KBM-7 (cell line): ENCODE measurements around the gene KLHDC3.
A peak's percentile ranks its signal among the peaks of the same experiment; 100 is the strongest.

Experiments used
- DNase-seq: peaks from one replicate; pipeline ENCODE4 v3.0.0-alpha.2; 2015
- in situ Hi-C: fragments of 300-500 bp; cut with MboI; formaldehyde crosslinking; loops from 2 replicates; pipeline ENCODE4 v1.14.3; 2020; ENCODE audit warnings: low sequenced_read_pairs, low pct_unique_long_range_greater_than_20kb, mixed read lengths

Gene KLHDC3

DNA sequence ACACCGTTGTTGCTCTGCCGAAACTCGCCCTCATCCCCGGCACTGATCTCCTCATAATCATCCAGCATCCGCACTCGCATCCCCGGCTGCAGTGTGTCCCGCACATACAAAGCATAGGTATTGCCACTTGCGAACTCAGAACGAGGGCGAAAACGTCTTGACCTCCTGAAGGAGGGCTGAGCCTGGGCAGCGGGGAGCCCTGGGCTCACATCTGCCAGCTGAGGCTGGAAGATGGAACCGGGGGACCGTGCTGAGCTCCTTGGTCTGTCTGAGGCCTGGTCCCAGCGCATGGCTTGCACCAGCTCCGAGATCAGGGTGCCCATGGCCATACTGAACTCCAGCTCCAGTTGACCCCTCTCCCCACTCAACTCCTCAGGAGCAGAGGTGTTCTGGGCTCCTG, 36.9 kb downstream of the KLHDC3 start:
- no peak for DNase-seq
- in situ Hi-C loops = no loop called here

DNA sequence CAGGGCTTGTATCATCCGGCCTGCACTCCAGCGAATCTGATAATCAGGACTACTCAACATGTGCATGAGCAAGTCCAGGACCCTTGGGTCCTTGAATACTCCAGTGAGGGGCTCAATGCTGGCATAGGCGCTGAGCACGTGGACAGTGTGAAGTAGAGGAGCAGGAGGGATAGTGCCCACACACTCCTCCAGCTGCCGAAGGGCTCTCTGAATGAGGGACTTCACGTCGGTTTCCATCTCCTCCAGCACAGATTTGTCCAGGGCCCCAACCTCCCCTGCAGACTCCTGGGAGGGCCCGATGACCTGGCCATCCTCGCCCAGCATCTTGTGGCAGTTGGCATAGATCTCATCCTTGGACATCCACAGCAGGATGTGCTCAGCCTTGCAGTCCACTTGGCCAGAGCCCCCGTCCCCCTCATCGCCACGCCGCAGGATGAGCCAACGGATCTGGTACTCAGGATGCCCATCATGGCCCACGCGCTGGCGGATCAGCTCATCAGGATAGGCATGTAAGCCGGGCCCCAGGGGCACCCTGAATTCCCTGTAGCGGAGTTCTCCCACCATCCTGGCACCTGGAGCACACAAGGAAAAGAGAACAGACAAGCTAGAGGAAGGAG, 38.3 kb downstream of the KLHDC3 start:
- no peak for DNase-seq
- in situ Hi-C loops = no loop called here

DNA sequence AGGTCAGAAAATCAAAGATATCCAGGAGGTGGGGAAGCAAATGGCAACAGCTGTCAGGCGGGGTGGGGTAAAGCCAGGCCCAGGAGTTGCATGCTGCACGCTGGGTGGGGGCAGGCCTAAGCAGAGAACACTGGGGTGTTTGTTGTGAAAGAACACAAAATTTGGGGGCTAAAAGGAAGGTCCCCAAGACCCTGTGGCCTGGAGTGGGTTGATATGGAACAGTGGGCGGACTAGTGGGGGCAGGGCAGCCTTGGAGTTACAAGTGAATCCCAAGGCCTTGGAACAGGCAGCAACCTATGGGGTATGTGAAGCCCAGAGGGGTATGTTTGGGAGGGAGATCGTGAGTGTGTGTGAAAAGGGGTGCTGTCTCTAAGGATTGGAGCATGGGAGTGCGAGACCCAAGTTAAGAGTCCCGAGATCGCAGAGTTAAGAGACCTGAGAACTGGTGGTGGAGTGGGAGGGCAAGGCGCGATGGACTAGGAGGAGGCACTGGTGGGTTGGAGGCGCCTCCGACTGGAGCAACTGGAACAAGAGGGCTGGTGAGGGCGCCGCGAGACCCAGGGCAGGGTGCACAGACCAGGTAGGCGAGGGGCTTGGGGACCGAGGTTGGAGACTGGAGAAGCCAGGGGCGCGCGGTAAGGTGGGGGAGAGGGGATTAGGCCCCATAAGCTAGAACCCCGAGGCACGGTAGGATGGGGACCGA, 38.9 kb downstream of the KLHDC3 start:
- in situ Hi-C loops = no loop called here
- DNase-seq = no peak

DNA sequence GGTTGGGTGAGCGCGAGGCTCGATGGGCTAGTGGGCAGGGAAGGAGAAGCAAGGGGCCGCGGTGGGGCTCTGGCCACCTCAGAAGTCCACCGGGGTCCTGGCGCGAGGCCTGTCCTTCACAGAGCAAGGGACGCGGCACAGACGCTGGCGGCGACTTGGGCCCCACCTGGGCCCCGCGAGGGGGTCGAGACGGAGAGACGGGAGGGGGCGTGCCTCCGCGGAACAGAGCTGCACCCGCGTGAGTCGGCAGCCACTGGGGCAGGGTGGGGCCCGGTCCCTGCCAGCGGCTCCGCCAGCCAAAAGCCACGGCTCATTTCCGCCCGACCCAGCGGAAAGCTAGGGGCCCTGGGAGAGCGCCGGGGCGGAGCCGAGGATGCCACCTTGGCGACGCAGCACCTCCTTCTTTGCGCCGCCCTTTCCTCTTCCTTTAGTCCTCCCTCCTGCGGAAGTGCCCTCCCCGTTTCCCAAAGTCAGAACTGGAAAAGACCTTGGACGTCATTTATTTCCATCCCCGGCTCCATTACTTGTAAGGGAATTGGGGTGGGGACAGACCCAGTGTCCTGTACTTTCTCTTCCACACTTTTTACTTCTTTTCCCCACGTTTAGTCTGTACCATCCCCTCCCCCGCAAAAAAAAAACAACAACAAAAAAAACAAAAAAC, 39.6 kb downstream of the KLHDC3 start, which contains the start of gene CUL7:
CUL7 (minus strand) TSS at position 307 of the 661 bp plus-strand sequence. CDS start 1,063 bp downstream, outside the sequence.
- DNase-seq = peak; percentile 95
- in situ Hi-C loops = no loop called here

DNA sequence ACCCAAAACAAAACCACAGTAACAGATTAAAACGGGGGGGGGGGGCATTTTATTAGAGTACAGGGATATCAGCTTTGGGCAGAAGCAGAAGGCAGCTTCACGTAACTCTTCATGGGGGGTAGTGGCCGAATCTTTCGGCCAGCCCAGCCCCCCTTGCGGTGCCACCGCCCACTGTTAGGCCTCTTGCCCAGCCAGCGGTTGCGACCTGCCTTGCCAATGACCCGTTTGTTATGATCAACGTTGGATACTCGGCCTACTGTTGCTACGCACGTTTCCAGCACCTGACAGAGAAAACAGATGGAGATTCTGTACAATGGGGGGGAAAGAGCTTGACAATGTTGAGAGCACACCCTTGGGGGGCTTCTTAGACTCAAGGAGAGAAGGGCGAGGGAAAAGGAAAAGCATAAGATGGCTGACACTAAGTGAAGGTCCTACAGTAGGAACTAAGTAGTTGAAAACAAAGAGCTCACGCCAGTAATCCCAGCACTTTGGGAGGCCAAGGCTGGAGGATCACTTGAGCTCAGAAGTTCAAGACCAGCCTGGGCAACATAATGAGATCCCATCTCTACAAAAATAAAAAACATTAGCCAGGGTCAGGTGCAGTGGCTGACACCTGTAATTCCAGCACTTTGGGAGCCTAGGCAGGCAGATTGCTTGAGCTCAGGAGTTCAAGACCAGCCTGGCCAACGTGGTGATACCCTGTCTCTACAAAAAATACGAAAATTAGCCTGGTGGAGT, 40.3 kb downstream of the KLHDC3 start:
- DNase-seq = no peak
- in situ Hi-C loops = no loop called here

DNA sequence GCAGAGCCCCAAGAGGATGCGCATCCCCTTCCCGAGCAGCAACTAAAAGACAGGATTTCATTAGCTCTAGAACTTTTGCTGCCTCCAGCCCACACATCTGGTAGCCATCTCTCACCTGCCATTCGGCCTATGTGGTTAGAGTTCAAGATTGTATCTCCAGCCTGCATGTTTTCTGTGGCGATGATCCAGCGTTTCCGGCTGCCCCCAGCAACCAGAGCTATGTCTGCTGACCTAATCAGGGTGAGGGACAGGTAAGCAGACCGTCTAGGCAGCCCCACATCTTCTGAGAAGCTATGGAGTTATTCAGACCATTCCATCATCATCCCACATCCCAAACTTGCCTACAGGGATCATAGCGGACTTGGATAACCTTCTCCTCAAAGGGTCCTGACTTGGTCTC, 41.9 kb downstream of the KLHDC3 start:
- in situ Hi-C loops = no loop called here
- DNase-seq = no peak

DNA sequence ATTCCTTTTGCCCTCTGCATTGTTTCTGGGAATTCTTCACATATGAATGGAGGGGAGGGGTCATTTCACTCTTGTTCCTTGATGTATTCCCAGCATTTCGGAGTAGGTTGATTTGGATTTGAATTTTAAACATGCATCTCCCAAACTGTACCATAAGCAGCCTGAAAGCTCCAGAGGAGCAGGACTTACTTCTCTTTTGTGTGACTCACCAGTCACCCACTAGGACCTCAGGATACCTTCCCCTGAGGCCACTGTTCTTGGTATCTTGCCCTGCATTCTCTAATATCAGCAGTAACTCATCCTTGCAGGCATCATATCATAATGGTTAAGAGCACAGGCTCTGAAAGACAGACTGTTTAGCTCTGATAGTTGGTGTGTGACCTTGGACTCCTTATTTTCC, 44.5 kb downstream of the KLHDC3 start:
- DNase-seq = no peak
- in situ Hi-C loops = no loop called here

DNA sequence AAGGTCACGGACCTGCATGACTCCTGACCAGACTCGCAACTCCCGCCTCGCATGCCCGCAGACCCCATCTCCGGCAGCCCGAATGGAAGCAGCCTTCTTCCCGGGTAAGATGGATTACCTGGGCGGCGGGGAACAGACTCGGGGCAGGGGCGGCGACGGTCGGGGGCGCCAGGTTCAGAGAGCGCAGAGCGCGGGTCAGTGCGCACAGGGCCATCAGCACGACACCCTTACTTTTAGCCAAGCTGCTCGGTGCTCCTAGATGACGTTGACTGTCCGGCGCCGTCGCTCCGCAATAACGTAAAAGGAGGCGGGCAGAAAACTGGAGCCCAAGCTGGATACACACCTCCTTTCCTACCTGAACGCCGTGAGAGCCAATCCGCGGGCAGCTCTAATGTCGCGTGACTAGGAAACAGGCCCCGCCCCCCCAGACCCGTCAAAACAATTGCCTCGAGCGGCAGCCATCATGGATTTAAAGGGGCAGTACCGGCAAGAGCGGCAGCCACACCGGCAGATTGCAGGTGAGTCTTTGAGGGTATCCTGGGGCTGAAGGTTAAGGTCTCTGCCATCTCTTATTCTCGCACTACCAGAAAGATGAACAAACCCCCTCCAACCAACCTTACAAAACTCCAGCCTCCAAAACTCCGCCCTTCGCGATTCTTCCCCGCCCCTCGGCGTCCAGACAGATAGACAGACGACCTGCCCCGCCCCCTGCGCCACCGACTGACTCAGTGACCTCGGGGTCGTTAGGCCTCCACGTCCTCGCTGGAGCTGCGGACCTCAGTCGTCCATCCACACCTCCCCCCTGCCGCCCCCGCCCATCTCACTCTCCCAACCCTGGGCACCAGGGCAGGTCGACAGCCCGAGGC, 45.4 kb downstream of the KLHDC3 start, which contains the start of the genes KLC4 and MRPL2:
KLC4 (plus strand) TSS at position 464 of the 866 bp plus-strand sequence. CDS start 1,705 bp downstream, outside the sequence.
MRPL2 (minus strand) TSS at position 267 of the 866 bp plus-strand sequence; CDS start at position 214, 53 bp downstream.
- in situ Hi-C loops = no loop called here
- peak; percentile 99 for DNase-seq

DNA sequence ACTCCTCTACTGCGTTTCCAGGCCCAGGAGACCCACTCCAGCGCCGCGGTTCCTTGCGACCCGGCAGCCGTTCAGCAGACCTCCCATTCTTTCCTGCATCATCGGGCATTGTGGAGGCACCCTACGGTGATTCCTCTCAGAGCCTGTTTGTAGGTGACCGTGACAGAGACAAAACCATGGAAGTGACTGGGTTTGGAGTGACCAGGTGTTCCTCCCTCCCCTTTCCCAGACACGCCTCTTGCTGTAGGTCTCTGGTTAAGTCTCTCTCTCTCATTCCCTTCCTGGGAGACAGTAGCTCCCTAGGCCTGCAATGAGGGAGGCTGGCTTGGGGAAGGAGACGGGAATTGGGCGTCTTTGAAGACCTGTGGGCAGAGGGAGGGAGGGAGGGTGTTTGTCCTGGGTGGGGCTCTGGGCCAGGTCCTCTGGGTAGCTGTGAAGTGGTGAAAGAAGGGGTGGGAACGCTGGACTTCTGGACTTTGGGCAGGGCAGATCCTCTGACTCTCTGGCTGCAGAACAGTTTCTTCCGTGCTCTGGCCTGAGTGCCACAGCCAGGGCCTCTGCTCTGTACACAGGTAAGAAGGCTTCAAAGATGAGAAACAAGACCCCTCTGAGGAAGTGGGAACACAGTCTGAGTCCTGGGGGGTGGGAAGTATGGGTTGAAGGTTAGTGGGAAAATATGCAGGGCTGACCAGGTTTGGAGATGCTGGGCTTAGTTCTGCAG, 46.1 kb downstream of the KLHDC3 start:
- in situ Hi-C loops = no loop called here
- DNase-seq = no peak

DNA sequence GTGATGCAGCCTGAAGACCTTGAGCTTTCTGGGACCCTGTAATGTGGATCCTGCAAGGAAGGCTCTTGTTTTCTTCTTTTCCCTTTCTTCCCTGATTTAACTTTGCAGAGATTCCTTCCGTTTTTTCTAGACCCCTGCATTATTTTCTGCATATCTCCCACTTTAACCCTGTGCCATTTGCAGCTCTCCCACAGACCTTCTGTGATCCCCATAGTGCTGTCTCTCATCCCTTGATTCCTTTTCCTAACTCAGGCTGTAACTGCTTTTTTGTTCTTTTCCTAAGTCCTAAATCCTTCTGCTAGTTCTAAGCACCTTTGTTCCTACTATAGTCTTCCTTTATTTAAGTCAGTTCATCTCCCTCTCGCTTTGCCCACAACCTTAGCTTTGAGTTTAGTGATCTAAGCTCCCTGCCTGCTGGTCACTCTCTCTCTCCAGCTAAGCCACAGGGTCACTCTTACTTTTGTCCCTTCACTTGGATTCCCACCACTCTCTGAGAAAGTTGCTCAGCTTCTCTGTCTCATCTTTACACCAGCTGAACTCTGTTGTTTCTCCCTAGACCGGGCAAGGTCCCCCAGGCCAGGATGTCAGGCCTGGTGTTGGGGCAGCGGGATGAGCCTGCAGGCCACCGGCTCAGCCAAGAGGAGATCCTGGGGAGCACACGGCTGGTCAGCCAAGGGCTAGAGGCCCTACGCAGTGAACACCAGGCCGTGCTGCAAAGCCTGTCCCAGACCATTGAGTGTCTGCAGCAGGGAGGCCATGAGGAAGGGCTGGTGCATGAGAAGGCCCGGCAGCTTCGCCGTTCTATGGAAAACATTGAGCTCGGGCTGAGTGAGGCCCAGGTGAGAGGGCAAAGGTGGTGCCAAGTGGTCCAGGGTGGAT, 46.9 kb downstream of the KLHDC3 start:
- in situ Hi-C loops = no loop called here

DNA sequence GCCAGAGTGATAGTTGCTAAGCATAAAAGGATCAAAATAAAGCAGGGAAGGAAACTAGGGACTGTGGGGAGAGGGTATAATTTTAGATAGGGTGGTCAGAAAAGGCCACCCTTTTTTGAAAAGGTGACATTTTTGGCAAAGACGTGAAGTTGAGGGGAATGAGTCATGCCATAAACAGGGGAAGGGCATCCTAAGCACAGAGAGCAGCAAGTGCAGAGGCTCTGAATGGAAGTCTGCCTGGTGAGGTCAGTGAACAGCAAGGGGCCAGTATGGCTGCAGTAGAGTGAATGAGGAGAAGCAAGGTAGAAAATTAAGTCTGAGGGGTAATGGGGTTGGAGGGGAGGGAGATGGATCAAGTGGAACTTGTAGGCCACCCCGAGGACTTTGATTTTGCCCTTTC, 47.8 kb downstream of the KLHDC3 start:
- in situ Hi-C loops = no loop called here
- DNase-seq = no peak

More for the DNA sequence above, 46.9 kb downstream of the KLHDC3 start:
- no peak for DNase-seq

DNA sequence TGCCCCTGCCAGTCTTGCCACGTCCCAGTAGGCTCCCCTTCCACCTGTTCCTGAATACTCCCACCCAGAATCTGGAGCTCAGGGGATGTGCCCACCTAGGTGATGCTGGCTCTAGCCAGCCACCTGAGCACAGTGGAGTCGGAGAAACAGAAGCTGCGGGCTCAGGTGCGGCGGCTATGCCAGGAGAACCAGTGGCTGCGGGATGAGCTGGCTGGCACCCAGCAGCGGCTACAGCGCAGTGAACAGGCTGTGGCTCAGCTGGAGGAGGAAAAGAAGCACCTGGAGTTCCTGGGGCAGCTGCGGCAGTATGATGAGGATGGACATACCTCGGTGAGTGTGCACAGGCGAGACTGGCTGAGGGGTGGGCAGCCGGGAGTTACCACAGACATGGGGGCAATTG, 48.8 kb downstream of the KLHDC3 start:
- in situ Hi-C loops = no loop called here
- DNase-seq = no peak

DNA sequence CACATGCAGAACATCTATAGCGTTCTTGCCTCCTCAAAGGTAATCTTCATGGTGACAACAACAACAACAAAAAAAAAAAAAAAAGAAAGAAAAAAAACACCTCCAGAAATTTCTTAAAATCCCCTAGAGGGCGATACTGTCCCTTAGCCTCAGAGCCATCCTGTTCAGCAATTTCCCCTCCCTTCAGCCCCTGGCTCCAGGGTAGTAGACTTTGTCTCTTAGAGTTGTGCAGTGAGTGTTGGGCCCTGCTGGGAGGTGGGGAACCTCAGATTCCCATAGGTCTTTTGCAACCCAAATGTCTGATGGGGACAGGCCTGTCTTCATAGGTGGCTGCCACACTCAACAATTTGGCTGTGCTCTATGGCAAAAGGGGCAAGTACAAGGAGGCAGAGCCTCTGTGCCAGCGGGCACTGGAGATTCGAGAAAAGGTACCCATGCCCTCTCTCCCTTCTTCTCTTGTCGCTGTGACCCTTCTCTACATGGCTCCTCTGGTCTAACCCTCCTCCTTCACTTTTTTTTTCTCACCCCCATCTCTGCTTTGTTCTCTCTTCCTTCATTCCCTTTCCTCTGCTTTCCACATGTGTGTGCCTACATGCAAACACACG, 56.1 kb downstream of the KLHDC3 start:
- in situ Hi-C loops = no loop called here
- DNase-seq = peak; percentile 55
